K562 (cell line): ENCODE data around the gene BAG1. TPM values are rescaled to one million over a fixed set of nuclear protein-coding genes. Genes with fewer than 3 reads are reported as not detected.

ENCODE experiments used
- ATAC-seq: fragments of 200-7000 bp; cut with Tn5 transposase; 3 replicates; pipeline ENCODE4 v1.9.1; 2020; ENCODE audit warnings: moderate library complexity
- BruUV-seq: library from RNA; stranded (reverse); fragments of 400-500 nt; replicated peaks from 2 replicates; lab custom pipeline; 2021; lab: Mats Ljungman, UMichigan
- CTCF ChIA-PET: fragments of 300-600 bp; formaldehyde crosslinking; extraction: SDS; loops from one replicate; lab custom pipeline; 2021; ENCODE audit warnings: low intra/inter-chr PET ratio; lab: Yijun Ruan, JAX
- POLR2A ChIA-PET: fragments of 300-600, 350-650 bp; sonication (Branson Sonifier 250); formaldehyde crosslinking; extraction: SDS; loops from one replicate; lab custom pipeline; 2021; ENCODE audit warnings: antibody characterized with exemption, inconsistent platforms; lab: Yijun Ruan, JAX
- DNase-seq, 4 experiments: peaks; one replicate each; pipeline versions ENCODE4 v3.0.0 to v3.0.0-alpha.2; 2011 to 2018; ENCODE audit warnings: low spot score in 3 of 4, mixed read lengths in 3 of 4; ENCODE audit errors: extremely low read depth in 1 of 4
- FAIRE-seq: peaks from 2 replicates; lab custom pipeline; 2011; peaks lifted over from hg19 to GRCh38; lab: Jason Lieb, UNC
- H2AFZ ChIP-seq: 2 replicates; pipeline ENCODE4 v1.6.0; 2011; ENCODE audit warnings: low read depth, low read length, control low read depth, inconsistent platforms
- H3K27ac ChIP-seq: fragments of 200-600 bp; 3 replicates; pipeline ENCODE4 v1.8.0; 2011; ENCODE audit warnings: low read depth, mild to moderate bottlenecking, control low read depth, inconsistent platforms, low read length, moderate library complexity, mixed read lengths; ENCODE audit errors: extremely low read depth
- H3K27me3 ChIP-seq, 2 experiments: fragments of 300-600 bp in 1 of 2; 2 replicates in 1 of 2; 3 replicates in 1 of 2; pipeline versions ENCODE4 v1.6.0 to v1.8.0; 2011; ENCODE audit warnings: inconsistent platforms in 2 of 2, low read length in 2 of 2, mild to moderate bottlenecking in 1 of 2, mixed read lengths in 1 of 2, moderate library complexity in 1 of 2; ENCODE audit not compliant: control insufficient read depth in 2 of 2, insufficient read depth in 2 of 2
- H3K36me3 ChIP-seq: fragments of 300-600 bp; 3 replicates; pipeline ENCODE4 v1.8.0; 2011; ENCODE audit warnings: mild to moderate bottlenecking, low read length, inconsistent platforms; ENCODE audit not compliant: control insufficient read depth, insufficient read depth
- H3K4me1 ChIP-seq, 2 experiments: fragments of 200-600 bp in 1 of 2; replicated peaks in 1 of 2; 2 replicates in 1 of 2; 3 replicates in 1 of 2; pipeline versions ENCODE4 v1.5.1 to v1.8.0; 2011; ENCODE audit warnings: inconsistent platforms in 2 of 2, low read length in 2 of 2, mild to moderate bottlenecking in 1 of 2, mixed read lengths in 1 of 2, moderate library complexity in 1 of 2; ENCODE audit not compliant: control insufficient read depth in 2 of 2, insufficient read depth in 2 of 2
- H3K4me2 ChIP-seq: 2 replicates; pipeline ENCODE4 v1.6.1; 2011; ENCODE audit warnings: low read length, control low read depth, inconsistent platforms, mixed read lengths; ENCODE audit not compliant: insufficient read depth
- H3K4me3 ChIP-seq: fragments of 200-600 bp; sonication (generic), shearing (Covaris generic); 2 replicates; pipeline ENCODE4 v1.5.1; 2016; ENCODE audit warnings: control low read depth, inconsistent platforms
- H3K79me2 ChIP-seq: fragments of 200-600 bp; 3 replicates; pipeline ENCODE4 v1.8.0; 2011; ENCODE audit warnings: low read length, inconsistent platforms; ENCODE audit not compliant: control insufficient read depth, insufficient read depth
- H3K9ac ChIP-seq, 2 experiments: 2 replicates each; pipeline versions ENCODE4 v1.6.0 to v1.6.1; 2011; ENCODE audit warnings: low read depth in 2 of 2, low read length in 2 of 2, control low read depth in 1 of 2, inconsistent platforms in 1 of 2, mild to moderate bottlenecking in 1 of 2, mixed read lengths in 1 of 2; ENCODE audit not compliant: insufficient read depth in 1 of 2
- H3K9me1 ChIP-seq: one replicate; pipeline ENCODE4 v1.6.0; 2011; ENCODE audit warnings: inconsistent platforms, mild to moderate bottlenecking, low read length, moderate library complexity; ENCODE audit not compliant: control insufficient read depth, insufficient read depth
- H3K9me3 ChIP-seq: replicated peaks from 2 replicates; pipeline ENCODE4 v1.5.1; 2011; ENCODE audit warnings: low read depth, low read length, inconsistent platforms; ENCODE audit not compliant: control insufficient read depth, insufficient read depth
- H4K20me1 ChIP-seq: replicated peaks from 2 replicates; pipeline ENCODE4 v1.6.1; 2011; ENCODE audit warnings: low read length, inconsistent platforms, mixed read lengths; ENCODE audit not compliant: control insufficient read depth, insufficient read depth
- NFIC ChIP-seq: fragments of 450-650 bp; IDR thresholded peaks from 2 replicates; pipeline ENCODE4 v1.6.1; 2017; ENCODE audit warnings: mild to moderate bottlenecking, inconsistent platforms
- THAP12 ChIP-seq: fragments of 250-450 bp; sonication (Bioruptor Pico); IDR thresholded peaks from 2 replicates; pipeline ENCODE4 v1.9.0; 2021; ENCODE audit warnings: mild to moderate bottlenecking, inconsistent platforms
- ZFP36 ChIP-seq: fragments of 150-350 bp; IDR thresholded peaks from 2 replicates; pipeline ENCODE4 v1.6.1; 2018; ENCODE audit warnings: low read length, low read depth; ENCODE audit not compliant: partially characterized antibody
- WGBS: fragments of 100-300 bp; shearing (Covaris generic); methylation state at CpG from one replicate; pipeline ENCODE4 v1.1.6; 2016; ENCODE audit warnings: low coverage, mixed read lengths; ENCODE audit not compliant: insufficient coverage; ENCODE audit errors: missing lambda C conversion rate; 5-methylcytosine and 5-hydroxymethylcytosine counted together
- in situ Hi-C: fragments of 300-500 bp; cut with MboI; formaldehyde crosslinking; loops from 4 replicates; pipeline ENCODE4 v1.15.0; 2018; ENCODE audit warnings: inconsistent platforms, mixed read lengths
- intact Hi-C: fragments of 100-400 bp; cut with micrococcal nuclease; formaldehyde crosslinking; loops from 2 replicates; pipeline ENCODE4 v1.14.2; 2022
- polyA plus RNA-seq, 8 experiments: library from polyadenylated mRNA; depleted of rRNA in 4 of 8; stranded (reverse) in 5 of 8; unstranded in 3 of 8; fragments of >200 nt; fragmentation: Nextera tagmentation in 2 of 8; fragmentation: Illumina TruSeq in 1 of 8; extraction: Ambion mirVana in 2 of 8; extraction: Trizol in 1 of 8; gene quantifications; 2 replicates each; pipeline versions ENCODE4 v1.2.1 to v1.2.3, GENCODE V29; 2011 to 2014; ENCODE audit warnings: inconsistent platforms in 1 of 8, missing spikeins in 1 of 8
- total RNA-seq, 7 experiments: library from RNA; depleted of rRNA in 6 of 7; stranded (reverse); fragments of >200 nt in 6 of 7; fragmentation: Illumina TruSeq in 2 of 7; extraction: Trizol in 2 of 7; gene quantifications; 2 replicates each; pipeline versions ENCODE4 v1.2.1 to v1.2.3, GENCODE V29; 2011 to 2021; ENCODE audit warnings: low replicate concordance in 1 of 7
- TF ChIP-seq, protein P1 (sequence below): fragments of 450-650 bp; formaldehyde crosslinking; IDR thresholded peaks from 2 replicates; pipeline ENCODE4 v1.4.0; 2020; ENCODE audit warnings: mild to moderate bottlenecking, moderate library complexity

Gene BAG1
- total and polyA plus RNA-seq, 9 of the 15 experiments (the other 6 are each of a cell fraction or from before 2014, with no cell fraction given) = 9.7 to 106 (median 56.9) TPM

- Histone ChIP-seq H3K27ac (no peak overlapping the region), H3K9me3 (no peaks in the 10 kb centered on the region), H4K20me1 (no peaks in the 10 kb centered on the region; the same call in 1 of the 2 replicates), H3K36me3 (peaks cover 71% of the 10 kb centered on the region), H3K4me2 (no peak overlapping the region), H3K27me3 (no peaks in the 10 kb centered on the region), H3K9me1 (peaks cover 3% of the 10 kb centered on the region), H3K79me2 (peaks cover 15% of the 10 kb centered on the region), H3K4me3 (no peak overlapping the region), H2AFZ (no peak overlapping the region), H3K4me1 (no peaks in the 10 kb centered on the region; a peak in 2 of 5 replicates), H3K9ac (no peak overlapping the region)
- CTCF ChIA-PET = interaction anchor here (0.5 kb wide), 1 partner anchor 810 kb away, joined by 3 read pairs; no protein-coding TSS in a partner anchor
- TF ChIP-seq ZFP36 (no peak), THAP12 (CRISPR knock-in tag) (no peak), NFIC (peak; percentile 78)
- TF ChIP-seq, protein P1, sequence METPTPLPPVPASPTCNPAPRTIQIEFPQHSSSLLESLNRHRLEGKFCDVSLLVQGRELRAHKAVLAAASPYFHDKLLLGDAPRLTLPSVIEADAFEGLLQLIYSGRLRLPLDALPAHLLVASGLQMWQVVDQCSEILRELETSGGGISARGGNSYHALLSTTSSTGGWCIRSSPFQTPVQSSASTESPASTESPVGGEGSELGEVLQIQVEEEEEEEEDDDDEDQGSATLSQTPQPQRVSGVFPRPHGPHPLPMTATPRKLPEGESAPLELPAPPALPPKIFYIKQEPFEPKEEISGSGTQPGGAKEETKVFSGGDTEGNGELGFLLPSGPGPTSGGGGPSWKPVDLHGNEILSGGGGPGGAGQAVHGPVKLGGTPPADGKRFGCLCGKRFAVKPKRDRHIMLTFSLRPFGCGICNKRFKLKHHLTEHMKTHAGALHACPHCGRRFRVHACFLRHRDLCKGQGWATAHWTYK (CRISPR knock-in tag) = no peak
- DNase-seq (no peak), FAIRE-seq (no peak), ATAC-seq (no peak)
- POLR2A ChIA-PET = interaction anchor here (0.7 to 3.9 kb wide), 2 partner anchors 9 to 15 kb away, joined by 4 to 23 read pairs; partner anchors contain the start of genes BAG1, CHMP5 and SPINK4
- BruUV-seq = no TSS peak
- 90% methylated on average over 5 of the region's 8 CpGs for WGBS
- in situ Hi-C loops = no loop called here
- intact Hi-C loops = no loop called here
These were observed 9.5 kb downstream of the BAG1 start for GRCh38 chr9:33255014-33255413.
